GM21737 (cell line): ENCODE results near the gene ZSWIM7.
A peak's percentile ranks its signal among the peaks of the same experiment; 100 is the strongest.

Experiments used
- ATAC-seq: cut with Tn5 transposase; IDR thresholded peaks from one replicate; pipeline ENCODE4 v1.9.1; 2021; ENCODE audit warnings: mild to moderate bottlenecking, moderate library complexity; ENCODE audit not compliant: unreplicated experiment

The ZSWIM7 gene

GRCh38 chr17:15999141-15999973 is at the start of gene ZSWIM7, which contains the start of gene TTC19:
ZSWIM7 (minus strand) TSS chr17:15999704; CDS start chr17:15999594, 110 bp downstream.
TTC19 (plus strand) TSS chr17:15999824; CDS start chr17:15999849, 25 bp downstream.
- ATAC-seq = peak; percentile 93

- ATAC-seq = no peak
Observed at GRCh38 chr17:16048811-16049449, 49.4 kb upstream of the ZSWIM7 start.

GRCh38 chr17:16046966-16047365 is 47.5 kb upstream of the ZSWIM7 start:
- ATAC-seq = no peak

- ATAC-seq = no peak
Observed at GRCh38 chr17:16044487-16044886, 45.0 kb upstream of the ZSWIM7 start.

- ATAC-seq = no peak
Observed at GRCh38 chr17:16040710-16041251, 41.3 kb upstream of the ZSWIM7 start.

- ATAC-seq = no peak
Observed at GRCh38 chr17:16037636-16038035, 38.1 kb upstream of the ZSWIM7 start.

- ATAC-seq = no peak
Observed at GRCh38 chr17:16036261-16036660, 36.8 kb upstream of the ZSWIM7 start.

- no peak for ATAC-seq
Observed at GRCh38 chr17:16033729-16034349, 34.3 kb upstream of the ZSWIM7 start.

- peak; percentile 55 for ATAC-seq
Observed at GRCh38 chr17:16027708-16028584, 28.4 kb upstream of the ZSWIM7 start.

GRCh38 chr17:16026895-16027294 is 27.4 kb upstream of the ZSWIM7 start:
- ATAC-seq = no peak

GRCh38 chr17:16025202-16025601 is 25.7 kb upstream of the ZSWIM7 start:
- no peak for ATAC-seq

GRCh38 chr17:16023881-16024280 is 24.4 kb upstream of the ZSWIM7 start:
- no peak for ATAC-seq

- no peak for ATAC-seq
Observed at GRCh38 chr17:16019347-16019746, 19.8 kb upstream of the ZSWIM7 start.

GRCh38 chr17:16013943-16014407 is 14.5 kb upstream of the ZSWIM7 start:
- ATAC-seq = no peak

GRCh38 chr17:16007439-16007838 is 7.9 kb upstream of the ZSWIM7 start:
- no peak for ATAC-seq

GRCh38 chr17:16005636-16006035 is 6.1 kb upstream of the ZSWIM7 start:
- ATAC-seq = no peak

GRCh38 chr17:16003841-16004240 is 4.3 kb upstream of the ZSWIM7 start:
- no peak for ATAC-seq

GRCh38 chr17:16002708-16003260 is 3.3 kb upstream of the ZSWIM7 start:
- ATAC-seq = no peak

- ATAC-seq = no peak
Observed at GRCh38 chr17:16001226-16001897, 1.9 kb upstream of the ZSWIM7 start.
